ENCODE measurements around the gene STX4.

DNA sequence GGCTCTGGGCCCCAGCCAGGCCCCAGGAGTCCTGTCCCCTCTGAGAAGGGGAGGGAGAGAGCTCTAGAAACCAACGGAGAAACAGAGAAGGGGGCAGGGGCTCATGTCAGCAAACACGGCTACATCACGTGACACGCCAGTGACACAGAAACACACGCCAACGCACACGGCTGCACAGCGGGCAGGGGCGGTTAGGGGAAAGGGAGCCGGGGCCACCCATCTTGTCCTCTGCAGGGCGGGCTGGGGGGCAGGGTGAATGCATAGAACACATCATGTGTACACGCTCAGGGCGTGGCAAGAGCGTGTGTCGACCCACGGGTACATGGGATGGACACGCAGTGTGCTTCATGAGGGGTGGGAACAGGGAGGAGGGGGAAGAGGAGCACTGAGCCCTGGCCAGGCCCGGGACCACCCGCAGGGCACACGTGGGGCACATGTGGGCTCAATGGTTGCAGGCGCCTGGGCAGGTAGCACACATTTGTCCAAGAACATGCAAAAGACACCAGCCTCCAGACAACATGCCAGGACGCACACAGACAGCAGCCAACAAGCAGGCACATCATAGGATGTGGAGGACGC, 43.8 kb upstream of the STX4 start:
- TF ChIP-seq CTCF (IDR thresholded peaks at IDR 0.05) = no peak
- TF ChIP-seq RFX5 (IDR thresholded peaks at IDR 0.05) = no peak
- TF ChIP-seq HDAC2 (IDR thresholded peaks at IDR 0.05) = no peak
- TF ChIP-seq, protein P1, sequence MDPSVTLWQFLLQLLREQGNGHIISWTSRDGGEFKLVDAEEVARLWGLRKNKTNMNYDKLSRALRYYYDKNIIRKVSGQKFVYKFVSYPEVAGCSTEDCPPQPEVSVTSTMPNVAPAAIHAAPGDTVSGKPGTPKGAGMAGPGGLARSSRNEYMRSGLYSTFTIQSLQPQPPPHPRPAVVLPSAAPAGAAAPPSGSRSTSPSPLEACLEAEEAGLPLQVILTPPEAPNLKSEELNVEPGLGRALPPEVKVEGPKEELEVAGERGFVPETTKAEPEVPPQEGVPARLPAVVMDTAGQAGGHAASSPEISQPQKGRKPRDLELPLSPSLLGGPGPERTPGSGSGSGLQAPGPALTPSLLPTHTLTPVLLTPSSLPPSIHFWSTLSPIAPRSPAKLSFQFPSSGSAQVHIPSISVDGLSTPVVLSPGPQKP (IDR thresholded peaks at IDR 0.05; ENCODE audit: low read depth, low read length) = no peak
- TF ChIP-seq, protein P2, sequence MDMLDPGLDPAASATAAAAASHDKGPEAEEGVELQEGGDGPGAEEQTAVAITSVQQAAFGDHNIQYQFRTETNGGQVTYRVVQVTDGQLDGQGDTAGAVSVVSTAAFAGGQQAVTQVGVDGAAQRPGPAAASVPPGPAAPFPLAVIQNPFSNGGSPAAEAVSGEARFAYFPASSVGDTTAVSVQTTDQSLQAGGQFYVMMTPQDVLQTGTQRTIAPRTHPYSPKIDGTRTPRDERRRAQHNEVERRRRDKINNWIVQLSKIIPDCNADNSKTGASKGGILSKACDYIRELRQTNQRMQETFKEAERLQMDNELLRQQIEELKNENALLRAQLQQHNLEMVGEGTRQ (IDR thresholded peaks at IDR 0.05) = no peak
- TF ChIP-seq ZFP36 (IDR thresholded peaks at IDR 0.05; ENCODE audit: borderline replicate concordance, partially characterized antibody) = no peak
- no peak for TF ChIP-seq MYC (IDR thresholded peaks at IDR 0.05; ENCODE audit: borderline replicate concordance, low read length)
- no peak for TF ChIP-seq CEBPB (IDR thresholded peaks at IDR 0.05)
- no peak for TF ChIP-seq POLR2A (IDR thresholded peaks at IDR 0.05; ENCODE audit: low read length)
- TF ChIP-seq CHD4 (IDR thresholded peaks at IDR 0.05; ENCODE audit: borderline replicate concordance) = no peak
- TF ChIP-seq KDM5A (IDR thresholded peaks at IDR 0.05) = no peak
- TF ChIP-seq HES2 (IDR thresholded peaks at IDR 0.05) = no peak

All from A549 (cell line).